Mammary epithelial cell (primary cell): ENCODE results near the gene MZB1.

Experiments used
- CTCF ChIP-seq, 2 donors: IDR thresholded peaks in 1 of 2; conservative IDR thresholded peaks in 1 of 2; 2 replicates each; pipeline ENCODE4 v1.5.1; 2011 to 2012; ENCODE audit warnings: inconsistent platforms in 2 of 2, low read length in 2 of 2, mild to moderate bottlenecking in 2 of 2, control low read depth in 1 of 2, low read depth in 1 of 2; ENCODE audit not compliant: insufficient read depth in 1 of 2; ENCODE audit errors: extremely low read depth in 1 of 2
- EZH2 ChIP-seq: IDR thresholded peaks from 2 replicates; pipeline ENCODE4 v1.6.1; 2012; ENCODE audit warnings: low read length, inconsistent platforms, borderline replicate concordance

GRCh38 chr5:139393497-139394122 is 3.9 kb upstream of the MZB1 start:
- no peak for TF ChIP-seq CTCF (conservative IDR thresholded peaks at IDR 0.05 in 1 of 2, IDR thresholded peaks at IDR 0.05 in 1 of 2; ENCODE audit: extremely low read depth in 1 of 2, insufficient read depth in 1 of 2, low read depth in 1 of 2, low read length in 2 of 2)
- TF ChIP-seq EZH2, result peak; percentile 31
